Muscle layer of colon (tissue), 2 donors: ENCODE data around the gene ATP7B.
"Not testable (repeated sequence)": the region's sequence is repeated elsewhere in the genome, so short reads cannot be mapped to it uniquely, and the experiment has no call there.

Experiments used
- H3K27ac ChIP-seq: one replicate; pipeline ENCODE4 v1.7.0; 2013; ENCODE audit warnings: low read depth, mild to moderate bottlenecking, low read length, moderate library complexity
- H3K27me3 ChIP-seq, 2 donors: one replicate each; pipeline ENCODE4 v1.7.0; 2013; ENCODE audit warnings: low read length in 2 of 2, mild to moderate bottlenecking in 2 of 2; ENCODE audit not compliant: insufficient read depth in 2 of 2, control insufficient read depth in 1 of 2
- H3K36me3 ChIP-seq: one replicate; pipeline ENCODE4 v1.7.0; 2013; ENCODE audit warnings: mild to moderate bottlenecking, low read length; ENCODE audit not compliant: insufficient read depth
- H3K4me1 ChIP-seq: one replicate; pipeline ENCODE4 v1.7.0; 2013; ENCODE audit warnings: mild to moderate bottlenecking, low read length; ENCODE audit not compliant: insufficient read depth
- H3K4me3 ChIP-seq, 2 donors: one replicate each; pipeline ENCODE4 v1.7.0; 2013; ENCODE audit warnings: low read length in 2 of 2, low read depth in 1 of 2, mild to moderate bottlenecking in 1 of 2, moderate library complexity in 1 of 2
- H3K9ac ChIP-seq: one replicate; pipeline ENCODE4 v1.7.0; 2013; ENCODE audit warnings: low read length
- H3K9me3 ChIP-seq: one replicate; pipeline ENCODE4 v1.7.0; 2013; ENCODE audit warnings: mild to moderate bottlenecking, low read length
- donor health status: abdominal sarcoma.
- donor health status: Adenocarcinoma of cecum.

Gene ATP7B

DNA sequence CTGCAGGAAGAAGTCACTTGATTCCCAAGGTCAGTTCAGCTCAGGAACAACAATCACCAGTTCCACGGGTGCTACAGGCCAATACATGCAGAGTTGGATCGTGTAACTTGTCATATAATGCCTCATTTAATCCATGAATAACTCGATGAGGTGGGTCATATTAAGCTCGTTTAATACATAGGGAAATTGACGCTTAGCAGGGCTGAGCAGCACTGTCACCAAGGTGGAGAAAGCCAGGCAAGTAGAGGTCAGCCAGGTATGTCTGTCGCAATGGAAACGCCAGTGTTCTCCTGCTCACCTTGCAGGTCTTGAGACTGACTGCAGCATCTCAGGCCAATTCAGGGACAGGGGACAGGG is 97.1 kb downstream of the ATP7B start:
- Histone ChIP-seq H3K4me1 (no peaks in the 10 kb centered on the region), H3K27me3 (no peaks in the 10 kb centered on the region), H3K9ac (no peak overlapping the region), H3K36me3 (no peaks in the 10 kb centered on the region), H3K9me3 (no peaks in the 10 kb centered on the region), H3K4me3 (no peak overlapping the region), H3K27ac (no peak overlapping the region)

DNA sequence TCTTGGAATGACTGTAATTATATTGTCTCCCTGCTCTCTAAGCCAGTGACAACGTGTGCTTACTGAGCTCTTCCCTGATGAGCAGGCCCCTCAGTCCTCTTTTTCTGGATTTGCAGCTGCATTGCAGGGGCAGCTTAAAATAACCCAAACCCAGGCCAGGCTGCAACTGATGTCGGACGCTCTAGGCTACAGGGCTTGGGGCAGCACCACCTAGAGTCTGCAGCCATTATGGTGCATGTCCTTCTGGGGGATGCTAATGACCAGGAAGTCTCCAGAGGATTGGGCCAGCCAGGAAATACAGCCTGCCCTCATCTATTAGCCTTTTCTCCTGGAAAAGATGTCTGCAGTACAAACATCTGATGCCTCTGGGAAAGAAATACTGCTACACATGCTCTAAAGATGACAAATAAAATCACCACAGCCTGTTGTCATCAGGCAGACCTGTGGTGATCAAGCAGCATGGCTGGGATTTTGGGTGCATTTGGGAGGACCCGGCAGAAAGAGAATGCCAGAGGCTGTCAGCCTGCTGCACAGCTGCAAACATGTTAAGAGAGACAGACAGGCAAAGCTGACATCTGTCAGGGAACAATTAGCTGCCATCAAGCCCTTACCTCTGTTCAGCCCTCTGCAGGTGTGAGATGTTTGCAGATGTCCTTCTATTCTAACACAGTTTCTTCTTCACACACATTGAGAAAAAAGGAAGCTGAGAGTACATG is 97.7 kb downstream of the ATP7B start:
- Histone ChIP-seq H3K9me3 (no peaks in the 10 kb centered on the region), H3K9ac (no peak overlapping the region), H3K27ac (no peak overlapping the region)

DNA sequence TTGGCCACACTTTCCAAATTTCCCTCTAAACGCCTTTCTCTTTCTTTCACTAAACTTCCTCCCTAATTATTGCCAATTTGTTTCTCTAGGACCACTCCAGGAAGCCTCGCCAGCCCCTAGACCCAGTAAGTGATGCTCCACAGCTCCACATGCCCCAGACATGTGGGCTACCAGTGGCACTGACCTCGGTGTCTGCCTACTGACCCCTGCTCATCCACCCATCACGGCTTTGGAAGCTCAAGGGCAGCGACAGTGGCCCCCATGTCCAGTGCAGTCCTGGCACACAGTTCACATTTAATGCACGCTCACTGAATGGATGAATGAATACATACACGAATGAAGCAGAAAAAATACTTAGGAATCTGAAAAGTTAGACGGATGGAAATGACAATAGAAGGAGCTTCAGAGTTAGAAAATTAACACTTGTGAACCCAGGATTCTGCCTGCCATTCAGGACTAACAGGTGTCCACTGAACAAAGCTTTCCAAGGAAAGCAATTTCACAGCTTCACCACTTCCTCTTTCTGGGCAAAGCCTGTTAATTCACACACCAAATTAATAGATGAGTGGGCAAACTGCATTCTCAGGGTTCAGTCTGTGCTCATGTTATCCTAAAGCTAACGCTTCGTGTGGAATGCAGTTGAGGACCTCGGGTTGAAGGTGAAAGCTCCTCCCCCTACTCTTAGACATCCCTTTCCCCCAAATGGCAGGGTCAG is 98.6 kb downstream of the ATP7B start:
- no peaks in the 10 kb centered on the region for H3K27me3 ChIP-seq
- H3K36me3 ChIP-seq: no peaks in the 10 kb centered on the region
- H3K9me3 ChIP-seq: no peaks in the 10 kb centered on the region
- no peak overlapping the region for H3K4me3 ChIP-seq
- no peaks in the 10 kb centered on the region for H3K4me1 ChIP-seq
- no peak overlapping the region for H3K9ac ChIP-seq
- H3K27ac ChIP-seq: no peak overlapping the region

More for the DNA sequence above, 97.7 kb downstream of the ATP7B start:
- no peaks in the 10 kb centered on the region for H3K36me3 ChIP-seq
- H3K4me1 ChIP-seq: no peaks in the 10 kb centered on the region
- no peaks in the 10 kb centered on the region for H3K27me3 ChIP-seq
- no peak overlapping the region for H3K4me3 ChIP-seq

DNA sequence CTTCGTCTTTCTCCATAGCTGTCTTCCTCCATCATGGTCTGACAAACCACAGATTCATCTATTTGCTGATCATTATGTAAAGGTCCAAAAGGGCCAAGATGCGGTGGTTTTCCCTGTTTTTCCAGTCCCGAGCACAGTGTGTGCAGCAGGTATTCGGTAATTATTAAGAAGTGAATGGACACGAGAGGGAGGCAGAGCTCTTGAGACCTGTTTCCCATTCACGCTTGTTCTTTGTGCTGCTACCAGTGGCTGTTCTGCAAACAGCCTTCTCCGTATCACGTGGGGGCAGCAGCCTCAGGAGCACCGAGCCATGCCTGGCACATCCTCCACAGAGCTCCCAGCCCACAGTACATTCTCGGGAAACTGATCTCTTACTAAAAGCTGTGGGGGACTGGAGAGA is 99.2 kb downstream of the ATP7B start:
- Histone ChIP-seq H3K4me1 (no peaks in the 10 kb centered on the region), H3K9me3 (no peaks in the 10 kb centered on the region), H3K9ac (no peak overlapping the region), H3K36me3 (no peaks in the 10 kb centered on the region), H3K4me3 (no peak overlapping the region), H3K27me3 (no peaks in the 10 kb centered on the region), H3K27ac (no peak overlapping the region)

DNA sequence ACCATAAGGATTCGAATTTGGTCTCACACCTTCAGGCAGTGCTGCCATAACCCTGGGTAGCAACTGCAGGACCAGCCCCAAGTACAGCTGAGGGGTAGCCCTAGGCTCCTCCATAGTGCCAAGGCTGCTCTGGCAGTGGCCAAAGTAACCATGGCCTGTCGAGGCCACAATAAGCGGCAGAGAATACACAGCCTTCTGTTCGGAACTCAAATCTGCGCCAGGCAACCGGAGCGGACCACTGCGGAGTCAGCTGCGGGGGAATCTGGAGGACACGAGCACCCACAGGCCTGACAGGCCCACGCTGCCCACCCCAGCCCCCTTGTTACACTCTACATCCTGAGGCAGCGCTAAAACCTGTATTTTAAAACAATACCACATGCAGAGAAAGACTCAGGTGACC is 100.7 kb downstream of the ATP7B start:
- Histone ChIP-seq H3K36me3 (no peaks in the 10 kb centered on the region), H3K9ac (no peak overlapping the region), H3K4me1 (peaks cover 4% of the 10 kb centered on the region), H3K9me3 (no peaks in the 10 kb centered on the region), H3K27me3 (no peaks in the 10 kb centered on the region), H3K27ac (no peak overlapping the region), H3K4me3 (no peak overlapping the region)

DNA sequence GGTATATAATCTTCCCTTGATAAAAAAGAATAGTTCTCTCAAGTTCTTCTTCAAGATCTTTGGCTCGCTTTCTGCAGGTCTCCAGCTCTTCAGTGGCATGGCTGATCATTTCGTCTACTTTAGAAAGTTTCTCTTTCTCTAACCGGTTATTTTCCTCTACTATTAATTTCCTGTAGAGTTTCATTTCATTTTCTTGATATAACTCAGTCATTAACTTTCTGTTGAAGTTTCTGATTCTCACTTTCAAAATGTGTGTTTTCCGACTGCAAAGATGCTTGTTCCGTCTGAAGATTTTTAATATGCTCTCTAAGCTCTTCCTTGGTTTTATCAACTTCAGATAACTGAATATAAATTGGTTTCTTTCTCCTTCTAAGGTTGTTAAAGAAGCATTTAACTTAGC is 102.0 kb downstream of the ATP7B start:
- H3K4me3 ChIP-seq, H3K9ac ChIP-seq, H3K4me1 ChIP-seq, H3K36me3 ChIP-seq, H3K9me3 ChIP-seq, H3K27me3 ChIP-seq, H3K27ac ChIP-seq: not testable (repeated sequence)

DNA sequence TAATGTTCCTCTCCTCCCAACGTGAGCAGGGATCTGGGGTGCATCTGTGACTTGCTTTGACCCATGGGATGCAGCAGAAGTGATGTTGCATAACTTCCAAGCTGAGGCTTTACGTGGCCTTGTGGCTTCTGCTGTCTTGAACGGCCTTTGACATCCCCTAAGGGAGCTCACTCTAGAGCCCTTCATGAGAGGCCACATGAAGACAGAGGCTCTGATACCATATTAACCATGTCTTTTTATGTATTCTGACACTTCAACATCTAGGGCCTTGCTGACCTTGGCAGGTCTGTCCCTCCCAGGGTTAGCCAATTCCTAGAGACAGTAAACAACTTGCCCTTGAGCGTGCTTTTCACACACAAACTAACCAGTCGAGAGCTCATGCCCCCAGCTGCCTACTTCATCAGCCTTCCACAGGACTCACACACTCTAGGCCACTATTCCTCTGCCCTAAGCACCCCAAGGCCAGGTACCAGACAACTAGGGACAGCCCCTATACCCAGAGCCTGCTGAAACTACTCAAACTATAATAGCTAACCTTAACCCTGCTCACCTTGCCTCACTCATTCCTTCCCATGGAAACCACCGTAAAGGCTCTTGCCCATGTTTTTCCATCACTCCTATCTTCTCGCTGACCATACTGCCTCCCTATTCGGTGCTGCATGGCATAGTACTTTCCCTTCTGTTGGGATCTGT is 104.1 kb downstream of the ATP7B start:
- no peaks in the 10 kb centered on the region for H3K27me3 ChIP-seq
- H3K27ac ChIP-seq: no peak overlapping the region
- peaks cover 4% of the 10 kb centered on the region for H3K4me1 ChIP-seq
- H3K4me3 ChIP-seq: no peak overlapping the region
- H3K9ac ChIP-seq: no peak overlapping the region
- H3K9me3 ChIP-seq: no peaks in the 10 kb centered on the region
- H3K36me3 ChIP-seq: no peaks in the 10 kb centered on the region

DNA sequence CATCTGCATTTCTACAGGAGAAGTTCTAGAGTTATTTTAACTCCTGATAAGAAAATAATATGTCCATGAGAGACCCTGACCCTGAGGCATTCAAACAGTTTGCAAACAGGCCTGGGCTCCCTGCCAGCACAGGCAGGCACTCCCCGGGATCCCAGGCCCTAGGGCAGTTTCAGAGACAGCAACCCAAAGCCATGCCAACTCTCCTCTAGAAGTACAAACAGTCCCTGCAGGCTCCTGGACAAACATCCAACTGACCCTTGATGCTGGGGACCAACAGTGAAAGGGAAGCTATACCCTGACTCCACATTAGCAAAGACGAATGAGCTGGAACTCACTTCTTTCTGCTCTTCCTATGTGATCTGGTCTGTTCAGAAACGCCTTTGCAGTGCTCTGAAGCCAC is 104.7 kb downstream of the ATP7B start:
- no peak overlapping the region for H3K4me3 ChIP-seq
- H3K9me3 ChIP-seq: no peaks in the 10 kb centered on the region
- no peaks in the 10 kb centered on the region for H3K27me3 ChIP-seq
- H3K27ac ChIP-seq: no peak overlapping the region
- no peak overlapping the region for H3K9ac ChIP-seq
- H3K4me1 ChIP-seq: peaks cover 4% of the 10 kb centered on the region
- H3K36me3 ChIP-seq: no peaks in the 10 kb centered on the region

DNA sequence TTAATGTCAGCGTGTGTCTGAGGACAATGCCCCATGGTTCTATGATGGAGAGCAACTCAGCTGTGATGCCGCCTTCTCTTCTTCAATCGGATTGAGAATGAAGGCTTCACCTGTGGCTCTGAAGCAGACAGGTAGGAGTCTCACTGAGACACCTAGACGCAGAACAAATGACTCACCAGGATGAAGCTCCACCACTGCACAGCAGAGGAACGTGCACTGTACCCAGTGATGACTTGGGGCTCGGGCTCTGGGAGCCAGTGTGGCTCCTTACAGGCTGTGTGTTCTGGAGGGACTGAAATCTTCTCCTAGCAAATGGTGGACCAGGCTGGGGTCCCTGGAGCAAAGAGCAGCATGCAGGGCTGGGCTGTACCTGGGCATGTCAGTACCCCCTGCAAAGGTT is 105.5 kb downstream of the ATP7B start:
- Histone ChIP-seq H3K9ac (no peak overlapping the region), H3K27ac (no peak overlapping the region), H3K4me1 (peaks cover 4% of the 10 kb centered on the region)

DNA sequence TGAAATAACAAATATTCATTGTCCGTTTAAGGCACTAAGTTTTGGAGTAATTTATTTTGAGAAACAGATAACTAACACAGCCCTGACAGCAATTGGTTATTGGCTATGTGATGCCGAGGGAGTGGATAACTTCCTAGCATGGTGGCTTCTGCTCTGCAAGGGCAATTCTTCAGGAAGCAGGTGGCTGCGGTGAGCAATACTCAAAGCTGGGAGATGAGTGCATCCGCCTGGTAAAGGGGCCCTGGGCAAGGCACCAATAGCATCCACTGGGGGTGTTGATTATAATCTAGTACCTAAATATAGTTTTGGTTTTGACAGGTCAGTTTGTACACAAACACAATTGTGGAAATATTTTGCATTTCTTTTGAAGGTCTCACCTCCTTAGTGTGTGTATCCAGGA is 108.5 kb downstream of the ATP7B start:
- H3K27ac ChIP-seq: no peak overlapping the region
- no peak overlapping the region for H3K4me3 ChIP-seq
- H3K36me3 ChIP-seq: no peaks in the 10 kb centered on the region
- no peak overlapping the region for H3K9ac ChIP-seq
- H3K4me1 ChIP-seq: peaks cover 4% of the 10 kb centered on the region
- no peaks in the 10 kb centered on the region for H3K9me3 ChIP-seq
- no peaks in the 10 kb centered on the region for H3K27me3 ChIP-seq

More for the DNA sequence above, 105.5 kb downstream of the ATP7B start:
- Histone ChIP-seq H3K9me3 (no peaks in the 10 kb centered on the region), H3K4me3 (no peak overlapping the region), H3K27me3 (no peaks in the 10 kb centered on the region), H3K36me3 (no peaks in the 10 kb centered on the region)

DNA sequence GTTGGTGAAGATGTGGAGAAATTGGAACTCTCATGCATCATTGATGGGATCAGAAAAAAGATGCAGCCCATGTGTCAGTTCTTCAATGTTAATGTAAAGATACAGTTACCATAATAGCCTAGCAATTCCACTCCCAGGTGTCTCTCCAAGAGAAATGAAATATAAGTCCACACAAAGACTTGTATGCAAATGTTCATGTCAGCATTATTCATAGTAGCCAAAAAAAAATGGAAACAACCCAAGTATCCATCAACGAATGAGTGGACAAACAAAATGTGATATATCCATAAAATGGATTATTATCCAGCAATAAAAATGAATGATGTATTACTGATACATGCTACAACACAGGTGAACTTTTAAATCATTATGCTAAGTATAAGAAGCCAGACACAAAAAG is 110.8 kb downstream of the ATP7B start:
- Histone ChIP-seq H3K9ac (no peak overlapping the region), H3K4me3 (no peak overlapping the region), H3K4me1 (no peaks in the 10 kb centered on the region), H3K27me3 (no peaks in the 10 kb centered on the region), H3K36me3 (no peaks in the 10 kb centered on the region), H3K9me3 (no peaks in the 10 kb centered on the region), H3K27ac (no peak overlapping the region)
